Ascending aorta (tissue), 2 donors: Measurements from ENCODE around the gene PBRM1. TPM values are rescaled to one million over a fixed set of nuclear protein-coding genes. Genes with fewer than 3 reads are reported as not detected.

ENCODE experiments used
- DNase-seq, 2 donors: peaks; one replicate each; pipeline ENCODE4 v3.0.0-alpha.2; 2019; ENCODE audit warnings: low spot score in 2 of 2
- H3K27ac ChIP-seq, 2 donors: fragments of 200-600 bp; sonication (generic); one replicate each; pipeline ENCODE4 v1.5.1; 2016 to 2017; ENCODE audit warnings: mild to moderate bottlenecking in 1 of 2
- H3K27me3 ChIP-seq: fragments of 200-600 bp; sonication (generic); one replicate; pipeline ENCODE4 v1.5.1; 2017
- H3K36me3 ChIP-seq, 2 donors: fragments of 200-600 bp; sonication (generic); one replicate each; pipeline ENCODE4 v1.5.1; 2016
- H3K4me1 ChIP-seq, 2 donors: fragments of 200-600 bp; sonication (generic); one replicate each; pipeline ENCODE4 v1.5.1; 2016 to 2017; ENCODE audit warnings: mild to moderate bottlenecking in 1 of 2
- H3K4me3 ChIP-seq, 2 donors: fragments of 200-600 bp; sonication (generic); one replicate each; pipeline ENCODE4 v1.5.1; 2016 to 2017; ENCODE audit warnings: mild to moderate bottlenecking in 1 of 2
- H3K9me3 ChIP-seq, 2 donors: fragments of 200-600 bp; sonication (generic); one replicate each; pipeline ENCODE4 v1.5.1; 2016
- intact Hi-C: fragments of 100-400 bp; cut with DNase I; formaldehyde crosslinking; loops from one replicate; pipeline ENCODE4 v1.15.1; 2023
- total RNA-seq: library from RNA; depleted of rRNA; stranded (reverse); fragments of >200 nt; gene quantifications from one replicate; pipeline ENCODE4 v1.1.0, GENCODE V29; 2016
- TF ChIP-seq, protein P1 (sequence below), 3 experiments: fragments of 200-600 bp in 2 of 3; fragments of 450-650 bp in 1 of 3; sonication (generic) in 2 of 3; IDR thresholded peaks; one replicate each; pipeline ENCODE4 v1.5.1; 2016 to 2019; ENCODE audit warnings: antibody characterized with exemption in 3 of 3, mild to moderate bottlenecking in 1 of 3, moderate library complexity in 1 of 3

Gene PBRM1
- total RNA-seq, 1 donor from 2014 or later: 36.7 TPM

- Histone ChIP-seq H3K36me3 (no peaks in the 10 kb centered on the region), H3K4me1 (no peaks in the 10 kb centered on the region), H3K27ac (no peak overlapping the region), H3K4me3 (no peak overlapping the region), H3K9me3 (no peaks in the 10 kb centered on the region), H3K27me3 (no peaks in the 10 kb centered on the region)
- intact Hi-C loops: no loop called here
- DNase-seq: no peak
- TF ChIP-seq, protein P1, sequence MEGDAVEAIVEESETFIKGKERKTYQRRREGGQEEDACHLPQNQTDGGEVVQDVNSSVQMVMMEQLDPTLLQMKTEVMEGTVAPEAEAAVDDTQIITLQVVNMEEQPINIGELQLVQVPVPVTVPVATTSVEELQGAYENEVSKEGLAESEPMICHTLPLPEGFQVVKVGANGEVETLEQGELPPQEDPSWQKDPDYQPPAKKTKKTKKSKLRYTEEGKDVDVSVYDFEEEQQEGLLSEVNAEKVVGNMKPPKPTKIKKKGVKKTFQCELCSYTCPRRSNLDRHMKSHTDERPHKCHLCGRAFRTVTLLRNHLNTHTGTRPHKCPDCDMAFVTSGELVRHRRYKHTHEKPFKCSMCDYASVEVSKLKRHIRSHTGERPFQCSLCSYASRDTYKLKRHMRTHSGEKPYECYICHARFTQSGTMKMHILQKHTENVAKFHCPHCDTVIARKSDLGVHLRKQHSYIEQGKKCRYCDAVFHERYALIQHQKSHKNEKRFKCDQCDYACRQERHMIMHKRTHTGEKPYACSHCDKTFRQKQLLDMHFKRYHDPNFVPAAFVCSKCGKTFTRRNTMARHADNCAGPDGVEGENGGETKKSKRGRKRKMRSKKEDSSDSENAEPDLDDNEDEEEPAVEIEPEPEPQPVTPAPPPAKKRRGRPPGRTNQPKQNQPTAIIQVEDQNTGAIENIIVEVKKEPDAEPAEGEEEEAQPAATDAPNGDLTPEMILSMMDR (IDR thresholded peaks at IDR 0.05): no peak
Observed at GRCh38 chr3:52511509-52511908, 174.2 kb downstream of the PBRM1 start.

- TF ChIP-seq, protein P1 (IDR thresholded peaks at IDR 0.05): no peak
- H3K27ac ChIP-seq: no peak overlapping the region
- intact Hi-C loops: no loop called here
- H3K4me1 ChIP-seq: no peaks in the 10 kb centered on the region
- H3K27me3 ChIP-seq: no peaks in the 10 kb centered on the region
- H3K9me3 ChIP-seq: no peaks in the 10 kb centered on the region
- H3K4me3 ChIP-seq: no peak overlapping the region
- no peak for DNase-seq
- no peaks in the 10 kb centered on the region for H3K36me3 ChIP-seq
Observed at GRCh38 chr3:52509753-52510328, 175.9 kb downstream of the PBRM1 start.

- DNase-seq: no peak
- no peaks in the 10 kb centered on the region for H3K9me3 ChIP-seq
- TF ChIP-seq, protein P1 (IDR thresholded peaks at IDR 0.05): no peak
- H3K4me3 ChIP-seq: no peak overlapping the region
- H3K27me3 ChIP-seq: no peaks in the 10 kb centered on the region
- intact Hi-C loops: no loop called here
- H3K4me1 ChIP-seq: no peaks in the 10 kb centered on the region
- H3K27ac ChIP-seq: no peak overlapping the region
- no peaks in the 10 kb centered on the region for H3K36me3 ChIP-seq
Observed at GRCh38 chr3:52507359-52507758, 178.4 kb downstream of the PBRM1 start.

DNA sequence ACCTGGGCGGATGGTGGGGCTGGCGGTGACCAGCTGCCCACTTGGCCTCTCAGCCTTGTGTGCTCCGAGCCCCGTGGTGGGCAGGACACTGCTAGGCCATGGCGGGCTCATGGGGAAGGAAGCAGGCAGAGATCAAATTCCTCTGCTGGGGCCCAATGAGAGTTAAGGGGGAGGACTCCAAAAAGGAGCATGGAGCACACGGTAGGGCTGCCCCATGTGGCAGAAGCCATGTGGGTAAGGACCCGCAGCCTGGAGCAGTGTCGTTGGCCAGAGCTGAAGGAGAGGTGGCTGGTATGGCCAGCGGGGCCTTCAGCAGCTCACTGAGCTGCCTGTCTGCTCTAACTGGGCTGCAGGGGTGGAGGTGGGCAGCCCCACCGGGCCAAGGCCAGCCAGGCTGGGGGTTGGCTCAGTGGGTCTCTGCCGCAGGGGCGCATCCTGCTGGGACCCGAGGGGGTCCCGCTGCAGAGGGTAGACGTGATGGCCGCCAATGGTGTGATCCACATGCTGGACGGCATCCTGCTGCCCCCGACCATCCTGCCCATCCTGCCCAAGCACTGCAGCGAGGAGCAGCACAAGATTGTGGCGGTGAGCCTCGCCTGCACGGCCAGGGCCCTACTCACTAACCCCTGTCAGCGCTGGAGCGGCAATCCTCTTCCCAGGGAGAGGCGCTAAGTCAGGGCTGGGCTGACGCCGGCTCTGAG, 179.3 kb downstream of the PBRM1 start:
- TF ChIP-seq, protein P1 (IDR thresholded peaks at IDR 0.05): no peak
- no peaks in the 10 kb centered on the region for H3K9me3 ChIP-seq
- no peak overlapping the region for H3K27ac ChIP-seq
- DNase-seq: no peak
- H3K36me3 ChIP-seq: no peaks in the 10 kb centered on the region
- no peak overlapping the region for H3K4me3 ChIP-seq
- H3K4me1 ChIP-seq: no peaks in the 10 kb centered on the region
- no peaks in the 10 kb centered on the region for H3K27me3 ChIP-seq
- intact Hi-C loops: no loop called here

DNA sequence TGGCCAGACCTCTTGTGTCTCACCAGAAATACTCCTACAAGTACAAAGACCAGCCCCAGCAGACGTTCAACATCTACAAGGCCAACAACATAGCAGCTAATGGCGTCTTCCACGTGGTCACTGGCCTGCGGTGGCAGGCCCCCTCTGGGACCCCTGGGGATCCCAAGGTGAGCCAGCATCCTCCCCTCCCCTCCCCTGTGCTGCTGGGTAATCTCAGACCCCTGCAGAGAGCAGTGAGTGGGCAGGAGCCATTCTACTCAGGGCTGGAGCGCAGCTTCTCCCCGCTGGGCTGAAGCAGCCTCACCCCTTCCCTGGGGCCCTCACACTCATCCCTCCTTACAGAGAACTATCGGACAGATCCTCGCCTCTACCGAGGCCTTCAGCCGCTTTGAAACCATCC, 180.7 kb downstream of the PBRM1 start:
- no peak overlapping the region for H3K4me3 ChIP-seq
- no peak overlapping the region for H3K27ac ChIP-seq
- H3K27me3 ChIP-seq: no peaks in the 10 kb centered on the region
- TF ChIP-seq, protein P1 (IDR thresholded peaks at IDR 0.05): no peak
- intact Hi-C loops: no loop called here
- H3K4me1 ChIP-seq: no peaks in the 10 kb centered on the region
- no peaks in the 10 kb centered on the region for H3K36me3 ChIP-seq
- no peak for DNase-seq
- no peaks in the 10 kb centered on the region for H3K9me3 ChIP-seq
